Pericardium fibroblast (primary cell): ENCODE measurements around the gene VSIG10. TPM values are rescaled to one million over a fixed set of nuclear protein-coding genes. Genes with fewer than 3 reads are reported as not detected.

ENCODE experiments used
- total RNA-seq: library from RNA; depleted of rRNA; stranded (reverse); fragments of >200 nt; gene quantifications from 2 replicates; pipeline ENCODE4 v1.2.3, GENCODE V29; 2015

Gene VSIG10, protein sequence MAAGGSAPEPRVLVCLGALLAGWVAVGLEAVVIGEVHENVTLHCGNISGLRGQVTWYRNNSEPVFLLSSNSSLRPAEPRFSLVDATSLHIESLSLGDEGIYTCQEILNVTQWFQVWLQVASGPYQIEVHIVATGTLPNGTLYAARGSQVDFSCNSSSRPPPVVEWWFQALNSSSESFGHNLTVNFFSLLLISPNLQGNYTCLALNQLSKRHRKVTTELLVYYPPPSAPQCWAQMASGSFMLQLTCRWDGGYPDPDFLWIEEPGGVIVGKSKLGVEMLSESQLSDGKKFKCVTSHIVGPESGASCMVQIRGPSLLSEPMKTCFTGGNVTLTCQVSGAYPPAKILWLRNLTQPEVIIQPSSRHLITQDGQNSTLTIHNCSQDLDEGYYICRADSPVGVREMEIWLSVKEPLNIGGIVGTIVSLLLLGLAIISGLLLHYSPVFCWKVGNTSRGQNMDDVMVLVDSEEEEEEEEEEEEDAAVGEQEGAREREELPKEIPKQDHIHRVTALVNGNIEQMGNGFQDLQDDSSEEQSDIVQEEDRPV
- 8.8 and 18.6 TPM in 2 replicates for total RNA-seq

GRCh38 chr12:118103601-118104382, at the start of gene VSIG10:
Gene VSIG10, minus strand, starts transcription at chr12:118104011. Its CDS starts 340 bp downstream, at chr12:118103671.

DNA sequence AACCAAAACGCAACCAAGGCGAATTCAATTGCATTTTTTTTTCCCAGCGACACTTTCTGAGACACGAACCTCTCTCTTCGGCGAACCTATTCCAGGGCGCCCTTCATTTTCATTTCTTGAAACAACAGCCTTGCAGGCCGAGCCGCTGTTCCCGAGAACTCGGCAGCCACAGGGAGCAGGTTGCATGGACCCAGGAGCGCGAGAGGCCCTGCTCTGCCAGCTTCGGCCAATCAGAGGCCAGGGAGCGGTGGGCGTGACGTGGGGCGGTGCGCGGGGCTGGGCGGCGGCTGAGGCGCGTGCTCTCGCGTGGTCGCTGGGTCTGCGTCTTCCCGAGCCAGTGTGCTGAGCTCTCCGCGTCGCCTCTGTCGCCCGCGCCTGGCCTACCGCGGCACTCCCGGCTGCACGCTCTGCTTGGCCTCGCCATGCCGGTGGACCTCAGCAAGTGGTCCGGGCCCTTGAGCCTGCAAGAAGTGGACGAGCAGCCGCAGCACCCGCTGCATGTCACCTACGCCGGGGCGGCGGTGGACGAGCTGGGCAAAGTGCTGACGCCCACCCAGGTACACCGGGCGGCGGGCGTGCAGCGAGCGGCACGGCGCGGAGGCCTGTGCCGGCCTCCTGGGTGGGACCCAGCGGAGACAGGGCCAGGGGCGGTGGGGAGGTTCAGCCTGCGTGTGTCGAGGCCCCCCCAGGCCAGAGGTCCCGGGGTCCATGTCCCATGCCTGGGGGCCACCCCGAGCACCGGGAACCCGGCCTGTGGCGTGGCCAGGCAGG, 32.2 kb upstream of the VSIG10 start, which contains the start of gene PEBP1:
TSS of gene PEBP1 (plus strand) at position 337 of the 771 bp plus-strand sequence. CDS start at position 423, 86 bp downstream.

DNA sequence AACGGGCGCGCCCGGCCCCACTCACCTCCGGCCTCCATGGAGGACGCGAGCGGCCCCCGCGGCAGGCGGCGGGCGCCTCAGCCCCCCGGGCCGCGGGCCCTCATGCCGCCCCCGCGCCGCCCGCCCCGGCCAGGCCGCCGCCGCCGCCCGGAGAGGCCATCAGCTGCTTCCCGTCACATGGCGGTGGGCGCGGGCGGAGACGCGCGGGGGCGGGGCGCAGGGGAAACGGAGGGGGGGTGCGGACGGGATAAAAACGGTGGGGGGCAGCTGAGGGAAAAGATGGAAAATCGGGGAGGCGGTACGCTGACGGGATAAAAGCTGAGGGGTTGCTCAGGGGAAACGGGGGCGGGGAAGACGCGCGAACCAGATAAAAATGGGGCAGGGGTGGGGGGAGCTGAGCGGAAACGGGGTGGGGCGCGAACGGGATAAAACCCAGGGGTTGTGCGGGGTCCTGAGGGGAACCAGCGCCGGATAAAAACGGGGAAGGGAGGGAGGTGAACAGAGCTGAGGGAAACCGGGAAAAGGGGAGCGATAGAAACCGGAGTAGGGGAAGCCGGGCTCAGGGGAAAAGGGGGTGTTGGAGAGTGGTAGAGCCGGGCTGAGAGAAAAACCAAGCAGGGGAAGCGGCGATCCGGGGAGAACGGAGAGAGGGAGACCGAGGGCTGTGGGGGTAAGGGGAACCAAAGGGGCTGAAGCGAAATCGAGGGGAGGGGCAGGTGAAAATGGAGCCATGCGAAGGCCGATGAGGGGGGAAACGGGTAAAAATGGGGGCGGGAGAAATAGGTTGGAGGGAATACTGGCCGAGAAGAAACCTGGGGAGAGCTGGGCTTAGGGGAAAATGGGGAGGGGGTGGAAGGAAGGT, 42.6 kb downstream of the VSIG10 start, which contains the start of gene WSB2:
TSS of gene WSB2 (minus strand) at position 169 of the 862 bp plus-strand sequence. CDS start at position 38, 131 bp downstream.

GRCh38 chr12:118016424-118017264, 87.2 kb downstream of the VSIG10 start, which contains the start of gene RFC5:
Gene RFC5, plus strand, starts transcription at chr12:118016703. Its CDS starts 125 bp downstream, at chr12:118016828.

Other genes starting within 250 kb of the VSIG10 start
- gene KSR2, start 135.0 kb downstream of the VSIG10 start, total RNA-seq: not detected in 2 replicates
- 5.0 and 11.8 TPM in 2 replicates for gene RFC5, start 87.3 kb downstream of the VSIG10 start, total RNA-seq
- 50.1 and 80.3 TPM in 2 replicates for gene WSB2, start 42.8 kb downstream of the VSIG10 start, total RNA-seq
- gene PEBP1, start 32.1 kb upstream of the VSIG10 start, total RNA-seq: 193 and 224 TPM in 2 replicates